Urinary bladder (tissue), 4 donors: ENCODE results near the gene TMEM245. TPM values are rescaled to one million over a fixed set of nuclear protein-coding genes. Genes with fewer than 3 reads are reported as not detected.

Experiments used
- DNase-seq: peaks from one replicate; pipeline ENCODE4 v3.0.0-alpha.2; 2015; ENCODE audit errors: extremely low spot score
- H3K27ac ChIP-seq: one replicate; pipeline ENCODE4 v1.5.1; 2013; ENCODE audit warnings: low read depth, mild to moderate bottlenecking, moderate library complexity
- H3K36me3 ChIP-seq: one replicate; pipeline ENCODE4 v1.6.1; 2013; ENCODE audit warnings: mild to moderate bottlenecking, moderate library complexity; ENCODE audit not compliant: insufficient read depth
- H3K4me1 ChIP-seq: one replicate; pipeline ENCODE4 v1.6.1; 2013; ENCODE audit warnings: mild to moderate bottlenecking, moderate library complexity; ENCODE audit not compliant: insufficient read depth
- H3K4me3 ChIP-seq: one replicate; pipeline ENCODE4 v1.5.1; 2013; ENCODE audit warnings: low read depth, low read length
- WGBS: extraction: QIAGEN DNeasy Blood & Tissue Kit; methylation state at CpG from one replicate; pipeline ENCODE4 v1.1.7; 2013; 5-methylcytosine and 5-hydroxymethylcytosine counted together
- polyA plus RNA-seq: library from polyadenylated mRNA; stranded (reverse); fragments of 200-250 nt; gene quantifications from one replicate; pipeline ENCODE4 v1.2.3, GENCODE V29; 2013
- total RNA-seq: library from RNA; depleted of rRNA; stranded (reverse); fragments of >200 nt; gene quantifications from one replicate; pipeline ENCODE4 v1.2.3, GENCODE V29; 2014
- donor health status: healthy with polysubstance abuse.
- donor health status: healthy.

Gene TMEM245
- total and polyA plus RNA-seq, 2 donors: 41.3 to 87.6 TPM

- Histone ChIP-seq H3K36me3 (no peaks in the 10 kb centered on the region), H3K4me3 (no peak overlapping the region), H3K27ac (no peak overlapping the region), H3K4me1 (peaks cover 2% of the 10 kb centered on the region)
- no peak for DNase-seq
- 77% methylated on average over 6 of the region's 6 CpGs for WGBS
Measured at GRCh38 chr9:109033941-109034700, 85.6 kb downstream of the TMEM245 start.

GRCh38 chr9:109031241-109031640 is 88.5 kb downstream of the TMEM245 start:
- 95% methylated on average over 3 of the region's 3 CpGs for WGBS
- no peaks in the 10 kb centered on the region for H3K36me3 ChIP-seq
- H3K4me3 ChIP-seq: no peak overlapping the region
- no peak overlapping the region for H3K27ac ChIP-seq
- no peak for DNase-seq
- H3K4me1 ChIP-seq: peaks cover 2% of the 10 kb centered on the region

- Histone ChIP-seq H3K36me3 (no peaks in the 10 kb centered on the region), H3K27ac (no peak overlapping the region), H3K4me3 (no peak overlapping the region), H3K4me1 (peaks cover 2% of the 10 kb centered on the region)
- WGBS: 94% methylated on average over 4 of the region's 4 CpGs
- DNase-seq: no peak
Measured at GRCh38 chr9:109030426-109030825, 89.3 kb downstream of the TMEM245 start.

- no peaks in the 10 kb centered on the region for H3K4me1 ChIP-seq
- no peak for DNase-seq
- H3K27ac ChIP-seq: no peak overlapping the region
- WGBS: 94% methylated on average over 4 of the region's 4 CpGs
- peaks cover 4% of the 10 kb centered on the region for H3K36me3 ChIP-seq
- H3K4me3 ChIP-seq: no peak overlapping the region
Measured at GRCh38 chr9:109028457-109028856, 91.3 kb downstream of the TMEM245 start.

GRCh38 chr9:109027176-109027575 is 92.6 kb downstream of the TMEM245 start:
- H3K4me1 ChIP-seq: no peaks in the 10 kb centered on the region
- no peak overlapping the region for H3K4me3 ChIP-seq
- 21% methylated on average over 2 of the region's 2 CpGs for WGBS
- no peak for DNase-seq
- peak overlapping the region; percentile 39 for H3K27ac ChIP-seq
- H3K36me3 ChIP-seq: peaks cover 4% of the 10 kb centered on the region

- Histone ChIP-seq H3K36me3 (peaks cover 4% of the 10 kb centered on the region), H3K4me3 (no peak overlapping the region), H3K27ac (no peak overlapping the region), H3K4me1 (no peaks in the 10 kb centered on the region)
- no peak for DNase-seq
- WGBS: 92% methylated on average over 7 of the region's 7 CpGs
Measured at GRCh38 chr9:109026306-109026705, 93.4 kb downstream of the TMEM245 start.

GRCh38 chr9:109022873-109023272 is 96.9 kb downstream of the TMEM245 start:
- no peaks in the 10 kb centered on the region for H3K4me1 ChIP-seq
- DNase-seq: no peak
- H3K27ac ChIP-seq: no peak overlapping the region
- H3K36me3 ChIP-seq: peaks cover 4% of the 10 kb centered on the region
- no peak overlapping the region for H3K4me3 ChIP-seq

- no peak overlapping the region for H3K4me3 ChIP-seq
- DNase-seq: no peak
- peaks cover 6% of the 10 kb centered on the region for H3K36me3 ChIP-seq
- H3K4me1 ChIP-seq: no peaks in the 10 kb centered on the region
- 93% methylated on average over 6 of the region's 6 CpGs for WGBS
- no peak overlapping the region for H3K27ac ChIP-seq
Measured at GRCh38 chr9:109020581-109021511, 98.9 kb downstream of the TMEM245 start.

- H3K36me3 ChIP-seq: peaks cover 6% of the 10 kb centered on the region
- WGBS: 92% methylated on average over 3 of the region's 3 CpGs
- no peak overlapping the region for H3K27ac ChIP-seq
- H3K4me1 ChIP-seq: no peaks in the 10 kb centered on the region
- no peak for DNase-seq
- H3K4me3 ChIP-seq: no peak overlapping the region
Measured at GRCh38 chr9:109020113-109020512, 99.6 kb downstream of the TMEM245 start.

GRCh38 chr9:109019420-109019819 is 100.3 kb downstream of the TMEM245 start:
- H3K36me3 ChIP-seq: peaks cover 2% of the 10 kb centered on the region
- no peak for DNase-seq
- no peaks in the 10 kb centered on the region for H3K4me1 ChIP-seq
- no peak overlapping the region for H3K27ac ChIP-seq
- H3K4me3 ChIP-seq: no peak overlapping the region
- WGBS: 80% methylated on average over 3 of the region's 3 CpGs

GRCh38 chr9:109017493-109017892 is 102.3 kb downstream of the TMEM245 start:
- Histone ChIP-seq H3K4me3 (no peak overlapping the region), H3K27ac (no peak overlapping the region), H3K4me1 (no peaks in the 10 kb centered on the region), H3K36me3 (peaks cover 2% of the 10 kb centered on the region)
- WGBS: 94% methylated on average over 6 of the region's 6 CpGs
- DNase-seq: no peak

- peaks cover 2% of the 10 kb centered on the region for H3K36me3 ChIP-seq
- DNase-seq: no peak
- no peak overlapping the region for H3K4me3 ChIP-seq
- no peak overlapping the region for H3K27ac ChIP-seq
- H3K4me1 ChIP-seq: no peaks in the 10 kb centered on the region
Measured at GRCh38 chr9:109017061-109017460, 102.7 kb downstream of the TMEM245 start.

GRCh38 chr9:109016132-109016531 is 103.6 kb downstream of the TMEM245 start:
- Histone ChIP-seq H3K4me3 (no peak overlapping the region), H3K36me3 (peaks cover 2% of the 10 kb centered on the region), H3K4me1 (no peaks in the 10 kb centered on the region), H3K27ac (no peak overlapping the region)
- no peak for DNase-seq
- WGBS: 90% methylated on average over 1 of the region's 1 CpG
